Measurements from ENCODE around the gene SLC7A4. TPM values are rescaled to one million over a fixed set of nuclear protein-coding genes. Genes with fewer than 3 reads are reported as not detected.
"Not testable (repeated sequence)": the region's sequence is repeated elsewhere in the genome, so short reads cannot be mapped to it uniquely, and the experiment has no call there.

SLC7A4 gene
- total and polyA plus RNA-seq, 7 donors: 0.08 to 0.87 (median 0.10) TPM; not detected in 4

DNA sequence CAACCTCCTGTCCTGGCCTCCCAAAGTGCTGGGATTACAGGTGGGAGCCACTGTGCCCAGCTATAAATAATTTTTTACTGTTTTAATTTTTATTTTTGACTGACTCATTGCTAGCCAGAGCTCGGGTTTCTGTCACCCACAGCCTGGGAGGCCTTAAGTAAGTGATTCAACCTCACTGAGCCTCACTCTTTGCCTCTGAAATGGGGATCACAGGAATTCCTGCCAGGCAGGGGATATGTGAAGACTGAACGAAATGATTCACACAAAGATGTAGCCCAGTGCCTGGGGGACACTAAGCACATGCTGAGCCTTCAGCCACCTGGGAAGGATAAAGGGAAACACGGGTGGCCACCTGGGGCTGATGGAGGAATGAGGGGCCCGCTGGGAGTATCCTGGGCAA is 9.6 kb upstream of the SLC7A4 start:
- ATAC-seq (no peak), DNase-seq (peak in 1 of 2 donors; percentile 17)
- intact Hi-C loops (cut with DNase I): no loop called here
- Histone ChIP-seq H3K36me3 (ENCODE audit: insufficient read depth in 1 of 2, low read depth in 1 of 2) (peaks cover 0 to 6% of the 10 kb centered on the region in 2 donors), H3K27ac (no peak overlapping the region), H3K27me3 (ENCODE audit: insufficient read depth in 3 of 3, low read length in 2 of 3) (no peaks in the 10 kb centered on the region), H3K4me1 (peaks cover 31% of the 10 kb centered on the region), H3K4me3 (no peak overlapping the region), H3K9me3 (no peaks in the 10 kb centered on the region)
- 67 to 84% (median 72%) methylated on average over 4 of the region's 4 CpGs for WGBS, 3 donors
- TF ChIP-seq, protein P1, sequence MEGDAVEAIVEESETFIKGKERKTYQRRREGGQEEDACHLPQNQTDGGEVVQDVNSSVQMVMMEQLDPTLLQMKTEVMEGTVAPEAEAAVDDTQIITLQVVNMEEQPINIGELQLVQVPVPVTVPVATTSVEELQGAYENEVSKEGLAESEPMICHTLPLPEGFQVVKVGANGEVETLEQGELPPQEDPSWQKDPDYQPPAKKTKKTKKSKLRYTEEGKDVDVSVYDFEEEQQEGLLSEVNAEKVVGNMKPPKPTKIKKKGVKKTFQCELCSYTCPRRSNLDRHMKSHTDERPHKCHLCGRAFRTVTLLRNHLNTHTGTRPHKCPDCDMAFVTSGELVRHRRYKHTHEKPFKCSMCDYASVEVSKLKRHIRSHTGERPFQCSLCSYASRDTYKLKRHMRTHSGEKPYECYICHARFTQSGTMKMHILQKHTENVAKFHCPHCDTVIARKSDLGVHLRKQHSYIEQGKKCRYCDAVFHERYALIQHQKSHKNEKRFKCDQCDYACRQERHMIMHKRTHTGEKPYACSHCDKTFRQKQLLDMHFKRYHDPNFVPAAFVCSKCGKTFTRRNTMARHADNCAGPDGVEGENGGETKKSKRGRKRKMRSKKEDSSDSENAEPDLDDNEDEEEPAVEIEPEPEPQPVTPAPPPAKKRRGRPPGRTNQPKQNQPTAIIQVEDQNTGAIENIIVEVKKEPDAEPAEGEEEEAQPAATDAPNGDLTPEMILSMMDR (IDR thresholded peaks at IDR 0.05): no peak

DNA sequence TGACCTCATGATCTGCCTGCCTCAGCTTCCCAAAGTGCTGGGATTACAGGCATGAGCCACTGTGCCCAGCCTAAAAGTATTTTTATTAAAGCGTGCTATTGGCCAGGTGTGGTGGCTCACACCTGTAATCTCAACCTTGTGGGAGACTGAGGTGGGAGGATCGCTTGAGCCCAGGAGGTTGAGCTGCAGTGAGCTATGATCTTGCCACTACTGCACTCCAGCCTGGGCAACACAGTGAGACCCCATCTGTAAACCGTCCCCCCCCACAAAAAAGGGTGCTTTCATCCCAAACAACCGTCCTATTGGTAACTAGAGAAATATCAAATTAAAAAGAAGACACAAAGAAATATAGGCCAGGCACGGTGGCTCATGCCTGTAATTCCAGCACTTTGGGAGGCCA is 6.8 kb upstream of the SLC7A4 start:
- ATAC-seq; intact Hi-C loops (cut with DNase I); H3K27me3 ChIP-seq (ENCODE audit: insufficient read depth in 3 of 3, low read length in 2 of 3); H3K4me3 ChIP-seq; H3K9me3 ChIP-seq; H3K27ac ChIP-seq: not testable (repeated sequence)
- H3K4me1 ChIP-seq: peaks cover 18% of the 10 kb centered on the region
- peaks cover 0 to 18% of the 10 kb centered on the region in 2 donors for H3K36me3 ChIP-seq (ENCODE audit: insufficient read depth in 1 of 2, low read depth in 1 of 2)
- peak in 1 of 2 donors; percentile 15 for DNase-seq
- WGBS, 3 donors: 87 to 92% (median 91%) methylated on average over 5 of the region's 5 CpGs

DNA sequence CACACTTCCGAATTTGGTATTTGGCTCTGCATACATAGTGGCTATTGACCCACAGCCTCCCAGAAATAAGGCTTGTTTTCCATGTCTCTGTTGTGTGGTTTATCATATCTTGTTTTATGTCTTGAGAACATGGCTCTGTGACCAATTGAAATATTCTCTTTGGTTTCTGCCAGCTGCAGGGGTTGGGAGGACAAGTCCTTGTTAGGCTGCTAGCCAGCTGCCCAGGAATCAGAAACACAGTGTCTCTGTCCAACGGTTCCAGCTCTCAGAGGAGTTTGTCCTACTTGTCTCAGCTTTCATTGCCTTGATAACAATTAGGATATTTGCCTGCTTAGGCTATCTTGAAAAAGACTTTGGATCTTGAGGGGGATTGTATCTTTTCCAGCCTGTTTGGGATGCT is 6.0 kb upstream of the SLC7A4 start:
- TF ChIP-seq, protein P1 (IDR thresholded peaks at IDR 0.05): no peak
- Histone ChIP-seq H3K4me1 (peaks cover 18% of the 10 kb centered on the region), H3K9me3 (no peaks in the 10 kb centered on the region), H3K36me3 (ENCODE audit: insufficient read depth in 1 of 2, low read depth in 1 of 2) (peaks cover 0 to 18% of the 10 kb centered on the region in 2 donors), H3K27me3 (ENCODE audit: insufficient read depth in 3 of 3, low read length in 2 of 3) (no peaks in the 10 kb centered on the region), H3K27ac (peak overlapping the region; percentile 42), H3K4me3 (no peak overlapping the region)
- ATAC-seq (peak; percentile 43 to 78 (median 60)), DNase-seq (peak in 1 of 2 donors; percentile 62)
- WGBS, 3 donors: 20 to 25% (median 22%) methylated on average over 2 of the region's 2 CpGs
- intact Hi-C loops (cut with DNase I): no loop called here

DNA sequence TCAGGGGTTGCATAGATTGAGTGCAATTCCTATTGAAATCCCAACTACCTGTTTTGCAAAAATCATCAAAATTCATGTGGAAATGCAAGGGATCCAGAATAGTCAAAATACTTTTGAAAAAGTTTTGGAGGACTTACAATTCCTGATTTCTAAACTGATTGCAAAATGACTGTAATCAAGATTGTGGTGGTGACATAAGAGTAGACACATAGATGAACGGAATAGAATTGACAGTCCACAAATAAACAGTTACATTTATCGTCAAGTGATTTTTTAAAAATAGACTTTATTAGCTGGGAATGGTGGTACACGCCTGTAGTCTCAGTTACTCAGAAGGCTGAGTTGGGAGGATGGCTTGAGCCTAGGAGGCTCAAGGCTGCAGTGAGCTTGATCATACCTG is 2.6 kb upstream of the SLC7A4 start:
- TF ChIP-seq, protein P1 (IDR thresholded peaks at IDR 0.05): no peak

DNA sequence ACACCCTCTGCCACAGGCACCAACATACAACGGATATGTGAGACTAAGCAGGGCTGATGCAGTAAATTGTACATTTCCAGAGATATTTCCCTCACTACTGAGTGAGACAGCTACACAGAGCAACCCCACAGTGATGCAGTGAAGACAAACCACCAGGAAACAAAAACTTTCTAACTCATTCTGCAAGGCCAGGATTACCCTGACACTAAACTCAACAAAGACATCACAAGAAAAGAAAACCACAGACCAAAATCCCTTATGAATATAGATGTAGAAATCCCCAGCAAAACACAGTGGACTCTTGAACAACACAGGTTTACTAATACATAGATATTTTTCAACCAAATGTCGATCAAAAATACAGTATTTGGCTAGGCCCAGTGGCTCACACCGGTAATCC is 1.5 kb upstream of the SLC7A4 start:
- Histone ChIP-seq H3K36me3 (ENCODE audit: insufficient read depth in 1 of 2, low read depth in 1 of 2) (peaks cover 0 to 12% of the 10 kb centered on the region in 2 donors), H3K4me1 (peaks cover 31% of the 10 kb centered on the region), H3K9me3 (no peaks in the 10 kb centered on the region), H3K27me3 (ENCODE audit: insufficient read depth in 3 of 3, low read length in 2 of 3) (peaks cover 0 to 25% (median 6%) of the 10 kb centered on the region in 3 donors), H3K27ac (no peak overlapping the region), H3K4me3 (no peak overlapping the region)
- ATAC-seq (no peak), DNase-seq (no peak)
- 85 to 90% (median 85%) methylated on average over 3 of the region's 3 CpGs for WGBS, 3 donors
- intact Hi-C loops (cut with DNase I): no loop called here
- TF ChIP-seq, protein P1 (IDR thresholded peaks at IDR 0.05): no peak

More for the DNA sequence above, 2.6 kb upstream of the SLC7A4 start:
- no peak for DNase-seq
- Histone ChIP-seq H3K9me3 (no peaks in the 10 kb centered on the region), H3K36me3 (ENCODE audit: insufficient read depth in 1 of 2, low read depth in 1 of 2) (peaks cover 0 to 12% of the 10 kb centered on the region in 2 donors), H3K4me3 (no peak overlapping the region), H3K4me1 (peaks cover 34% of the 10 kb centered on the region), H3K27me3 (ENCODE audit: insufficient read depth in 3 of 3, low read length in 2 of 3) (peaks cover 0 to 25% (median 6%) of the 10 kb centered on the region in 3 donors), H3K27ac (no peak overlapping the region)
- 83 to 95% (median 91%) methylated on average over 3 of the region's 3 CpGs for WGBS, 3 donors
- no peak for ATAC-seq
- intact Hi-C loops (cut with DNase I): no loop called here

Measured in psoas muscle (tissue), 8 donors.